ENCODE results near the gene EIF2B2. TPM values are rescaled to one million over a fixed set of nuclear protein-coding genes. Genes with fewer than 3 reads are reported as not detected.

EIF2B2 gene
- total and polyA plus RNA-seq, 9 of the 15 experiments (the other 6 are each of a cell fraction or from before 2014, with no cell fraction given), result 10.6 to 94.1 (median 38.9) TPM

- TF ChIP-seq POLR3A (IDR thresholded peaks at IDR 0.05; ENCODE audit: borderline replicate concordance, extremely low read depth, insufficient read depth, insufficient read length), result no peak
- no peak for TF ChIP-seq ARID4B (CRISPR knock-in tag; IDR thresholded peaks at IDR 0.05)
- TF ChIP-seq CTBP1 (IDR thresholded peaks at IDR 0.05; ENCODE audit: borderline replicate concordance), result peak; percentile 49; the same call in 1 of the 2 replicates
- TF ChIP-seq BRD9 (IDR thresholded peaks at IDR 0.05; ENCODE audit: low read depth, partially characterized antibody), result no peak
- no peak for TF ChIP-seq RBBP5 (IDR thresholded peaks at IDR 0.05; ENCODE audit: borderline replicate concordance, insufficient read depth, low read length, poor library complexity, severe bottlenecking)
- no peak for TF ChIP-seq HOXB6 (CRISPR knock-in tag; IDR thresholded peaks at IDR 0.05; ENCODE audit: borderline replicate concordance)
- TF ChIP-seq PPARD (CRISPR knock-in tag; IDR thresholded peaks at IDR 0.05), result no peak
- no peak for TF ChIP-seq NFE2L1 (tag; IDR thresholded peaks at IDR 0.05; ENCODE audit: borderline replicate concordance, low read depth)
- TF ChIP-seq TAF9B (IDR thresholded peaks at IDR 0.05; ENCODE audit: partially characterized antibody), result no peak
- peak; percentile 56 for TF ChIP-seq NFE2 (IDR thresholded peaks at IDR 0.05; ENCODE audit: low read depth)
- TF ChIP-seq E2F6 (IDR thresholded peaks at IDR 0.05; ENCODE audit: borderline replicate concordance in 1 of 2, extremely low read depth in 1 of 2, insufficient read depth in 1 of 2, insufficient read length in 1 of 2, low read depth in 1 of 2, low read length in 1 of 2, poor library complexity in 1 of 2, severe bottlenecking in 1 of 2), result no peak
- TF ChIP-seq ZC3H4 (CRISPR knock-in tag; IDR thresholded peaks at IDR 0.05; ENCODE audit: borderline replicate concordance), result no peak
- TF ChIP-seq ZNF324 (CRISPR knock-in tag; IDR thresholded peaks at IDR 0.05), result no peak
- TF ChIP-seq CLOCK (CRISPR knock-in tag; IDR thresholded peaks at IDR 0.05; ENCODE audit: borderline replicate concordance), result no peak
- TF ChIP-seq EWSR1 (IDR thresholded peaks at IDR 0.05; ENCODE audit: borderline replicate concordance, low read depth, partially characterized antibody), result no peak
- TF ChIP-seq STAG1 (CRISPR knock-in tag; IDR thresholded peaks at IDR 0.05; ENCODE audit: borderline replicate concordance), result no peak
- TF ChIP-seq CREB3 (tag; conservative IDR thresholded peaks at IDR 0.05; ENCODE audit: low read depth), result no peak
- TF ChIP-seq CBFA2T2 (conservative IDR thresholded peaks at IDR 0.05), result no peak
These were observed 22.4 kb downstream of the EIF2B2 start (continued) for GRCh38 chr14:75025082-75025481.
